Ovary (tissue), 9 donors: ENCODE measurements around the gene LINC00305. TPM values are rescaled to one million over a fixed set of nuclear protein-coding genes. Genes with fewer than 3 reads are reported as not detected.

ENCODE experiments used
- DNase-seq, 5 donors: peaks; one replicate each; pipeline ENCODE4 v3.0.0-alpha.2; 2019 to 2020
- H3K27ac ChIP-seq, 2 donors: fragments of 200-600 bp; one replicate each; pipeline versions ENCODE4 v1.5.1 to v1.8.0; 2019 to 2022
- H3K27me3 ChIP-seq: fragments of 200-600 bp; one replicate; pipeline ENCODE4 v1.8.0; 2022
- H3K36me3 ChIP-seq: fragments of 200-600 bp; sonication (generic); one replicate; pipeline ENCODE4 v1.5.1; 2019
- H3K4me1 ChIP-seq: one replicate; pipeline ENCODE4 v1.8.1; 2013; ENCODE audit warnings: mild to moderate bottlenecking, moderate library complexity; ENCODE audit not compliant: insufficient read depth
- H3K4me3 ChIP-seq: fragments of 200-600 bp; sonication (generic); one replicate; pipeline ENCODE4 v1.5.1; 2017
- H3K9me3 ChIP-seq, 2 donors: fragments of 200-600 bp in 1 of 2; sonication (generic) in 1 of 2; one replicate each; pipeline versions ENCODE4 v1.5.1 to v1.8.1; 2013 to 2019; ENCODE audit warnings: mild to moderate bottlenecking in 1 of 2, moderate library complexity in 1 of 2
- EP300 ChIP-seq: sonication (generic); formaldehyde crosslinking; IDR thresholded peaks from one replicate; pipeline ENCODE4 v1.6.1; 2017; ENCODE audit warnings: antibody characterized with exemption
- POLR2A ChIP-seq: fragments of 450-650 bp; IDR thresholded peaks from one replicate; pipeline ENCODE4 v1.6.1; 2017; ENCODE audit warnings: antibody characterized with exemption, mild to moderate bottlenecking, moderate library complexity
- WGBS, 3 donors: extraction: QIAGEN DNeasy Blood & Tissue Kit in 1 of 3; methylation state at CpG; one replicate each; pipeline versions ENCODE4 v1.1.5 to v1.1.7; 2013 to 2017; 5-methylcytosine and 5-hydroxymethylcytosine counted together
- intact Hi-C, 4 donors: fragments of 100-400 bp; cut with DNase I; formaldehyde crosslinking; loops; one replicate each; pipeline versions ENCODE4 v1.11.0 to v1.15.1; 2022 to 2023
- polyA plus RNA-seq, 2 donors: library from polyadenylated mRNA; stranded (reverse); fragments of 200-250 nt in 1 of 2; fragments of 350-450 nt in 1 of 2; fragmentation: Illumina TruSeq in 1 of 2; extraction: RNeasy Lipid Tissue Mini Kit (QIAGEN cat#74804) in 1 of 2; gene quantifications; one replicate each; pipeline ENCODE4 v1.2.3, GENCODE V29; 2013 to 2014
- total RNA-seq, 7 donors: library from RNA; depleted of rRNA in 2 of 7; stranded (reverse); fragments of >200 nt in 2 of 7; fragmentation: NEBNext Ultra II Directional in 3 of 7; extraction: Animal tissue kit (Norgen Biotek cat#: 25700) in 3 of 7; gene quantifications; one replicate each; pipeline versions ENCODE4 v1.1.0 to v1.2.4, GENCODE V29; 2016 to 2023
- TF ChIP-seq, protein P1 (sequence below), 3 donors: fragments of 450-650 bp in 2 of 3; fragments of 200-600 bp in 1 of 3; IDR thresholded peaks; one replicate each; pipeline versions ENCODE4 v1.5.1 to v1.8.0; 2016 to 2022; ENCODE audit warnings: antibody characterized with exemption in 3 of 3, mild to moderate bottlenecking in 1 of 3
- donor health status: DM: no; HTN: no; CAD: no; lungs with moderate emphysema.
- donor health status: DM: no; HTN: no; CAD: no.
- donor health status: Bipolar disorder and iron deficiency.
- donor health status: DM: yes; HTN: yes; CAD: no.
- donor health status: DM: no; HTN: no; CAD: no.
- donor health status: DM: yes; HTN: yes; CAD: no.

The LINC00305 gene
- total and polyA plus RNA-seq, 9 donors: 0.12 TPM; not detected in 8

DNA sequence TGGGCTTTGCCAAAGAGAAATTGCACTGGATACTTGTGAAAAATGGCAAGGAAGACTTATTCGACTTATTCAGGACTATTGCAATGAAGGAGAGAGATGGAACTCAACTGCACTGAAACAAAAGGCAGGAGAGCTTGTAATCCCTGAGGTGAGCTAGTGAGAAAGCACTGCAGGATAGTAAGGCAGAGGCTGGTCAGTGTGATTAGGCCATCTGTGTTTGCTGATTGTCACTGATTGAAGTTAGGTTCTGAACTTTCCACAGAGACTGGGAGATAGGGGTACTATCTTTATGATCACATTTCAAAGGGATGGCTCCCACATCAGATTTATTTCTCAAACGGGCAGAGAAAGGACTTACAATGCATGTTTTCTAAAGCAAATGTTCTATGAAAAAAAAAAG is 96.1 kb downstream of the LINC00305 start:
- 57 to 62% (median 59%) methylated on average over 2 of the region's 2 CpGs for WGBS, 3 donors
- intact Hi-C loops: no loop called here
- Histone ChIP-seq H3K4me1 (no peaks in the 10 kb centered on the region), H3K27ac (no peak overlapping the region), H3K9me3 (no peaks in the 10 kb centered on the region), H3K27me3 (no peaks in the 10 kb centered on the region), H3K36me3 (no peaks in the 10 kb centered on the region), H3K4me3 (no peak overlapping the region)
- TF ChIP-seq, protein P1, sequence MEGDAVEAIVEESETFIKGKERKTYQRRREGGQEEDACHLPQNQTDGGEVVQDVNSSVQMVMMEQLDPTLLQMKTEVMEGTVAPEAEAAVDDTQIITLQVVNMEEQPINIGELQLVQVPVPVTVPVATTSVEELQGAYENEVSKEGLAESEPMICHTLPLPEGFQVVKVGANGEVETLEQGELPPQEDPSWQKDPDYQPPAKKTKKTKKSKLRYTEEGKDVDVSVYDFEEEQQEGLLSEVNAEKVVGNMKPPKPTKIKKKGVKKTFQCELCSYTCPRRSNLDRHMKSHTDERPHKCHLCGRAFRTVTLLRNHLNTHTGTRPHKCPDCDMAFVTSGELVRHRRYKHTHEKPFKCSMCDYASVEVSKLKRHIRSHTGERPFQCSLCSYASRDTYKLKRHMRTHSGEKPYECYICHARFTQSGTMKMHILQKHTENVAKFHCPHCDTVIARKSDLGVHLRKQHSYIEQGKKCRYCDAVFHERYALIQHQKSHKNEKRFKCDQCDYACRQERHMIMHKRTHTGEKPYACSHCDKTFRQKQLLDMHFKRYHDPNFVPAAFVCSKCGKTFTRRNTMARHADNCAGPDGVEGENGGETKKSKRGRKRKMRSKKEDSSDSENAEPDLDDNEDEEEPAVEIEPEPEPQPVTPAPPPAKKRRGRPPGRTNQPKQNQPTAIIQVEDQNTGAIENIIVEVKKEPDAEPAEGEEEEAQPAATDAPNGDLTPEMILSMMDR (IDR thresholded peaks at IDR 0.05): no peak
- TF ChIP-seq EP300 (no peak), POLR2A (no peak)
- DNase-seq: no peak

DNA sequence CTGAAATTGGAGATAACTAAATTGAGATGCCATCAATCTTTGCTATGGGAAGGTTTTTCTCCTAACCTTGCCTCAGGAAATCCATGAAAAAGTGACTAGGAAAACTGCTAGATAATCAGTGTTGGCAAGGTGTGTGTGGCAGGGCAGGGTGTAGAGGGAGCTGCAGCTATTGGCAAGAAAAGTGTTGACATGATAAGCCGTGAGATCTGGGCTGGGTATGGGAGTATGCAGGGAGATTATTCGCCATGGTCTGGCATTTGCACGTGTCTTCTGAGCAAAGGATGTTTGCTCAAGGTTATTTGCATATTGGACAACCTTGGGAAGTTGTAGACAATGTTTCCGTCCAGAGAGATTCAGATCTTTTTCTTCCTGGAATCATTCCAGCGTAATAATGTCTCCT is 104.3 kb downstream of the LINC00305 start:
- intact Hi-C loops: no loop called here
- Histone ChIP-seq H3K36me3 (no peaks in the 10 kb centered on the region), H3K27ac (no peak overlapping the region), H3K4me1 (no peaks in the 10 kb centered on the region), H3K9me3 (peaks cover 0 to 5% of the 10 kb centered on the region in 2 donors), H3K27me3 (no peaks in the 10 kb centered on the region), H3K4me3 (no peak overlapping the region)
- whole genome bisulfite sequencing, 3 donors: 50 to 61% (median 54%) methylated on average over 5 of the region's 5 CpGs
- TF ChIP-seq, protein P1 (IDR thresholded peaks at IDR 0.05): no peak
- TF ChIP-seq EP300: no peak
- TF ChIP-seq POLR2A: no peak
- no peak for DNase-seq

DNA sequence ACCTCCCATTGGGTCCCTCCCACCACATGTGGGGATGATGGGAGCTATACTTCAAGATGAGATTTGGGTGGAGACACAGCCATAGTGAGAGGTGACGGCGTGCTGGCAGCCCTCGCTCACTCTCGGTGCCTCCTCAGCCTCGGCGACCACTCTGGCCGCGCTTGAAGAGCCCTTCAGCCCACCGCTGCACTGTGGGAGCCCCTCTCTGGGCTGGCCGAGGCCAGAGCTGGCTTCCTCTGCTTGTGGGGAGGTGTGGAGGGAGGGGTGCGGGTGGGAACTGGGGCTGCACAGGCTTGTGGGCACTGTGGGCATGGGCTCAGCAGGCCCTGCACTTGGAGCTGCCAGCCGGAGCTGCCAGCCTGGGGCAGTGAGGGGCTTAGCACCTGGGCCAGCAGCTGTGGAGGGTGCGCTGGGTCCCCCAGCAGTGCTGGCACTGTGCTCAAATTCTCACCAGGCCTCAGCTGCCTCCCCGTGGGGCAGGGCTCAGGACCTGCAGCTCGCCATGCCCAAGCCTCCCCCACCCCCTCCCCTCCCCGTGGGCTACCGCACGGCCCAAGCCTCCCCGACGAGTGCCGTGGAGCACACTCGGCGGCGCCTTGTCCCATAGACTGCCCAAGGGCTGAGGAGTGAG is 106.0 kb downstream of the LINC00305 start:
- 92 to 98% (median 95%) methylated on average over 12 to 24 of the region's 24 CpGs for WGBS, 3 donors
- no peaks in the 10 kb centered on the region for H3K36me3 ChIP-seq

DNA sequence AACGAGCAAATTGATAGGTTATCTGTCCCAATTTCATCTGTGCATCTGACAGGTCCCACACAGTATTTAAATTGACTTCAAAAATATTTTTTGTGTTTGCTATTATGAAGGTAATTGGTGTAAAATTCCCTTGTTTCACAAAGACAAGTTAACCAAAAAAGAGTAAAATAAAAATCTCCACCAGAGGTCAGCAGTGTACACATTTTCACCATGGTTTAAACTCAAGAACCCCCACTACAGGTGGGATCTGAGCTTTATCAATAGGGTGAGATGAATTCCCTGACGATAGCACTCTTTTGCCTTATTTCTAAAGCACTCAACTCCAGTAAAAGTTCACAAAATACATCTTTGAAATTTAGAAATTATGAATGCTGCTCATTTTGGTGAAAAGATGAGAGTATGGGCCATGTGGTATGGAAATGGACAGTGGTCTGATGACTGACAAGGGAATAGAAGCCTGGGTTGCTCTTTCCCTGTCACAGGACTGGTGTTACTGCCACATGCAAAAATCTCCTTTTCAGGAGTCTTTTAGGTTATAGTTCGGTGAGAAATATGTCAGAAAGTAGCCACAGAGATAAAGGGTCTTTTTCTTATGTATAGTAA is 111.0 kb downstream of the LINC00305 start:
- Histone ChIP-seq H3K9me3 (peaks cover 0 to 5% of the 10 kb centered on the region in 2 donors), H3K27me3 (no peaks in the 10 kb centered on the region), H3K4me1 (no peaks in the 10 kb centered on the region), H3K27ac (no peak overlapping the region), H3K4me3 (no peak overlapping the region), H3K36me3 (no peaks in the 10 kb centered on the region)
- TF ChIP-seq, protein P1 (IDR thresholded peaks at IDR 0.05): peak in 1 of 3 donors; percentile 24
- TF ChIP-seq EP300: no peak
- intact Hi-C loops: no loop called here
- no peak for DNase-seq
- WGBS, 3 donors: 26 to 29% (median 29%) methylated on average over 3 of the region's 3 CpGs

More for the DNA sequence above, 106.0 kb downstream of the LINC00305 start:
- DNase-seq: no peak
- Histone ChIP-seq H3K9me3 (peaks cover 0 to 5% of the 10 kb centered on the region in 2 donors), H3K27ac (no peak overlapping the region), H3K4me3 (no peak overlapping the region), H3K27me3 (no peaks in the 10 kb centered on the region), H3K4me1 (no peaks in the 10 kb centered on the region)
- intact Hi-C loops: no loop called here
- TF ChIP-seq, protein P1 (IDR thresholded peaks at IDR 0.05): no peak
- TF ChIP-seq POLR2A: no peak
- no peak for TF ChIP-seq EP300
